Measurements from ENCODE around the gene CHRNB1. TPM values are rescaled to one million over a fixed set of nuclear protein-coding genes. Genes with fewer than 3 reads are reported as not detected.
A peak's percentile ranks its signal among the peaks of the same experiment; 100 is the strongest.
"Not testable (repeated sequence)": the region's sequence is repeated elsewhere in the genome, so short reads cannot be mapped to it uniquely, and the experiment has no call there.

Gene CHRNB1
- total and polyA plus RNA-seq, 5 donors, result 11.4 to 16.1 (median 13.2) TPM

DNA sequence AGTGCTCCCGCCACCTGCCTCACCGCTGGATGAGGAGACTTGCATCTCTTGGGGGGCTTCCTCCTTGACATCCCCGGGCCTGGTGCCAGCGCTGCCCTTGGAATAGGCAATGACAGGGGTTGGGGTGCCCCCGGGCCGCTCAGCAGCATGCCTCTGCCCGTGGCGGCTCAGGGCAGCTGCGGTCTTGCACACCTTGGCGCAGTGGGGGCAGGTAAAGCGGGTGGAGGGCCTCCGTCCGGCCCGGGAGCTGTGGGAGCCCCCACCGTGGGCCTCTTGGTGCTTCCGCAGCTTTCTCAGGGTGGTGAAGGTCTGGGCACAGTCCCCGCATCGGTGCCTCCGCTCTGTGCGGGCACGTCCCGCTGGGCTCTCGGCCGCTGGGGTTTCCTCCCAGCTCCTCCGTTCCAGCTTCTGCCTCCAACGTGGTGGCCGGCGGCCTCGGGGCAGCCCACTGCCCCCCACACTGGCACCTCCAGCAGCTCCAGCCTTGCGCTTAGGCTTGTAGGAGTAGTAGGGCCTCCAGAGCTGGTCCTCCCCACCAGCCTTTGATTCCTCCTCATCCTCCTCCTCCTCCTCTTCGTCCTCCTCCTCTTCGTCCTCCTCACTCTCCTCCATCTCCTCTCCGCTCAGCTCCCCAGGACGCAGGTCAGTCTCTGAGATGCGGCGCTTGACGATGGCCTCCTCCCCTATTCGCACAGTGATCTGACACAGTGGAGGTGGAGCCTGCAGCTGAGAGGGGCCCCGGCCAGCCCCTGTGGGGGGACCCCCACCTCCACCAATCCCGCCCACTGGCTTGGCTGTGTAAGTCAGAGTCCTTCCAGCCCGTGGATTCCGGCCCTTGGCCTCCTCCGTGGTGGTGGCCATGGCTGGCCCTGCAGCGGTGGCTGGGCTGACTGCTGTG lies 17.9 kb downstream of the CHRNB1 start:
- ATAC-seq (peak in 1 of 2 donors; percentile 2), DNase-seq (peak; percentile 14 to 74 (median 68))
- H3K27me3 ChIP-seq (ENCODE audit: control insufficient read depth, insufficient read depth), result no peaks in the 10 kb centered on the region
- no peaks in the 10 kb centered on the region for H3K9me3 ChIP-seq (ENCODE audit: control insufficient read depth, low read length)
- no peak overlapping the region for H3K4me3 ChIP-seq (ENCODE audit: low read length)
- H3K27ac ChIP-seq (ENCODE audit: low read length), result no peak overlapping the region
- H3K4me1 ChIP-seq (ENCODE audit: control insufficient read depth, insufficient read depth, low read length), result peaks cover 4% of the 10 kb centered on the region
- intact Hi-C loops (cut with DNase I), result no loop called here
- 89% methylated on average over 44 of the region's 44 CpGs for WGBS

DNA sequence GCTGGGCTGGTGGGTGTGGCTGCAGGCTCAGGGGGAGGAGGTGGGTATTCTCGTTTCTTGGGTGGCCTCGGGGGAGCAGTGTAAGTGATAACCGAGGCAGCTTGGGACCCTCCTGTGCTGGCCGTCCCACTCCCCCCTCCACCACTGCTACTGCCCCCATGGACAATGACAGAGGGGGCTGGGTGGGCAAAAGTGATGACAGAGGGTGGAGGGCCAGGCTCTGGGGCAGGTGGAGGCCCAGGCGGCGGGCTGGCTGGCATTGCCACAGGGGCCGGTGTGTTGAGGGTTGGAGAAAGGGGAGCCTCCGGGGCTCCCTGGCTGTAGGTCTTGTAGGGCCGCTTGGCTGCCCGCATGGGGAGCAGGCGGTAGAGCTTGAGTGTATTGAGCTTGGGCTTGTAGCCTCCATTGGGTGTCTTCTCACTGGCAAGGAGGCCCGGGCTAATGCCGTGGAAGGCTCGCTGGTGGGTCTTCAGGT lies 18.5 kb downstream of the CHRNB1 start:
- WGBS, result 85% methylated on average over 14 of the region's 14 CpGs
- Histone ChIP-seq H3K4me3 (ENCODE audit: low read length) (no peak overlapping the region), H3K27ac (ENCODE audit: low read length) (no peak overlapping the region), H3K9me3 (ENCODE audit: control insufficient read depth, low read length) (no peaks in the 10 kb centered on the region), H3K27me3 (ENCODE audit: control insufficient read depth, insufficient read depth) (no peaks in the 10 kb centered on the region), H3K4me1 (ENCODE audit: control insufficient read depth, insufficient read depth, low read length) (peaks cover 4% of the 10 kb centered on the region)
- intact Hi-C loops (cut with DNase I), result no loop called here
- DNase-seq (no peak), ATAC-seq (no peak)

GRCh38 chr17:7464081-7464480 lies 19.2 kb downstream of the CHRNB1 start:
- no peak for ATAC-seq
- Histone ChIP-seq H3K27ac (ENCODE audit: low read length) (no peak overlapping the region), H3K27me3 (ENCODE audit: control insufficient read depth, insufficient read depth) (no peaks in the 10 kb centered on the region), H3K4me1 (ENCODE audit: control insufficient read depth, insufficient read depth, low read length) (peaks cover 4% of the 10 kb centered on the region), H3K4me3 (ENCODE audit: low read length) (no peak overlapping the region), H3K9me3 (ENCODE audit: control insufficient read depth, low read length) (no peaks in the 10 kb centered on the region)
- intact Hi-C loops (cut with DNase I), result no loop called here
- no peak for DNase-seq
- 84% methylated on average over 9 of the region's 9 CpGs for WGBS

DNA sequence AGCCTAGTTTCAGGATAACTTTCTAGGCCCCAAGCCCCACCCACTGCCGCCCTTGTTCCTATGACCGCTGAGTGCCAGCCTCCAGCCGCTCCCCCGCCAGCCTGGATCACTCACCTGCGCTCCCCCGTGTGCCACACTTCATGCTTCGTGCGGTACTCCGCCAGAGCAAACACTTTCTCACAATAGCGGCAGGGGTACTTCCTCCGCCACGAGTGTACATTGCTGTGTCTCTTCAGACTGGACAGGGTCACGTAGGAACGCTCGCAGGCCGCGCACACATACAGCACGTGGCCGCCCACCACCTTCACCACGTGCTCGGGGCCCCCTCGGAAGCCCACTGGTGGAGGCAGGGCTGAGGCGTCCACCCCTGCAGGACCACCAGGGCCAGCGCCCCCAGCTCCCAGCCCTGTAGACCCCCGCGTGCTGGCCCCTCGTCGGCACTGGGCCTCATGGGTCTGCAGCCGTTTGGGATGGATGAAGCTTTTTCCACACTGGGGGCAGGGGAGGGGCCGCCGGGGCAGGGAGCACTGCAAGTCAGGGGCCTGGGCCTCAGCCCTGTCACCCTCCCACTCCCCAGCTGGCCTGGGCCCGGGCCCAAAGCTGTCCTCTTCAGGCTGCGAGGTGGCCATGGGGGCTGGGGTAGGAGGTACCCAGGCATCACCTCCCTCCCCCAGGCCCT lies 20.9 kb downstream of the CHRNB1 start:
- peak overlapping the region; percentile 83 for H3K27ac ChIP-seq (ENCODE audit: low read length)
- no peaks in the 10 kb centered on the region for H3K9me3 ChIP-seq (ENCODE audit: control insufficient read depth, low read length)
- no peak for ATAC-seq
- peak in 2 of 3 donors; percentile 15 to 48 for DNase-seq
- no peaks in the 10 kb centered on the region for H3K27me3 ChIP-seq (ENCODE audit: control insufficient read depth, insufficient read depth)
- intact Hi-C loops (cut with DNase I), result loop anchor here in 1 of 4 donors (2.0 kb wide), 1 partner anchor 15 kb away; no protein-coding TSS in a partner anchor
- 86% methylated on average over 33 of the region's 33 CpGs for WGBS
- no peak overlapping the region for H3K4me3 ChIP-seq (ENCODE audit: low read length)
- H3K4me1 ChIP-seq (ENCODE audit: control insufficient read depth, insufficient read depth, low read length), result peaks cover 6% of the 10 kb centered on the region

DNA sequence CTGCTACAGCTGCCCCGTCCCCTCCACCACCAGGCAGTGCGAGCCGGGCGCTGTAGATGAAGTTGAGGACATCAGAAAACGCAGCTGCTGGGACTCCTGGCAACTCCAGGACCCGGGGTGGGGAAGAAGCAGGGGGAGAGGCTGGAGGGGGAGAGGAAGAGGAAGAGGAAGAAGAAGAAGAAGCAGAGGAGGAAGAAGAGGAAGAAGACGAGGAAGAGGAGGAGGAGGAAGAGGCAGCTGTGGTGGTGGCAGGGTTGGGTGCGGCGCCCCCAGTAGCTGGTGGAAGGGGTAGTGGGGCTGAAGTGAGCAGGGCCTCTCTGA lies 21.4 kb downstream of the CHRNB1 start:
- Histone ChIP-seq H3K4me3 (ENCODE audit: low read length) (no peak overlapping the region), H3K9me3 (ENCODE audit: control insufficient read depth, low read length) (no peaks in the 10 kb centered on the region), H3K27me3 (ENCODE audit: control insufficient read depth, insufficient read depth) (no peaks in the 10 kb centered on the region), H3K27ac (ENCODE audit: low read length) (peak overlapping the region; percentile 83), H3K4me1 (ENCODE audit: control insufficient read depth, insufficient read depth, low read length) (peaks cover 9% of the 10 kb centered on the region)
- 68% methylated on average over 9 of the region's 9 CpGs for WGBS
- intact Hi-C loops (cut with DNase I), result loop anchor here in 1 of 4 donors (2.0 kb wide), 1 partner anchor 15 kb away; no protein-coding TSS in a partner anchor
- DNase-seq (no peak), ATAC-seq (no peak)

DNA sequence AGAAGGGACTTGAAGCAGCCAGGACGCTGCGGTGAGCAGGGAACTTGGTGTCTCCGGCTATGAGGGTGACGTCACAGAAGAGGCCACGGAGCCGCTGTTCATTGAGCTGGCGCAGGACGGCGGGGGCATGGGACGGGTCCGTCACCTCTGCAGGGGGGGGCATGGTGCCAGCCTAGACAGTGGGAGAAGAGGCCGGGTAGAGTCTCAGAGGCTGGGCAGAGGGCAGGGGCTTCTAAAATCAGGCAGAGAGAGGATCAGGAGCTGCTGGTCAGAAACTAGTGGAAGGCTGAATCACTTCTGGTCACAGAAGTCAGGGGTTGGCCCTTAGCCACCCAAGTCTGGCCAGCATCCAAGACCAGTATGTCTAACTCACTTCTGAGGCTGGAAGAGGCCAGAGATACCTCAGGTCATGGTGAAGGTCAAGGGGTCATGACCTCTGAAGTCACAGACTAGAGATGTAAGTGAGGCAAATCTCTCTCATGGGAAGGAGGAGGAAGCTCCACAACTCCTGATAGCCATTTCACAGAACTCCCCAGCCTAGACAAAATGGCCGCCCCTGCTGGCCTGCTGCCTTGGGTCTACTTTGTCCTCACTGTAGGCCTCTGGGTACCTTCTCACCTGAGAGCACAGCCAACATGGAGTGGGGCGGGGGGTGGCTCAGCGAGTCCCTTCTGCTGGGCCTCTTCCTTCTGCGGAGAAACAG lies 21.9 kb downstream of the CHRNB1 start:
- ATAC-seq, result peak; percentile 43 to 69
- Histone ChIP-seq H3K27me3 (ENCODE audit: control insufficient read depth, insufficient read depth) (no peaks in the 10 kb centered on the region), H3K27ac (ENCODE audit: low read length) (peak overlapping the region; percentile 83), H3K4me3 (ENCODE audit: low read length) (no peak overlapping the region), H3K4me1 (ENCODE audit: control insufficient read depth, insufficient read depth, low read length) (peaks cover 10% of the 10 kb centered on the region), H3K9me3 (ENCODE audit: control insufficient read depth, low read length) (no peaks in the 10 kb centered on the region)
- intact Hi-C loops (cut with DNase I), result loop anchor here in 1 of 4 donors (2.0 kb wide), 1 partner anchor 16 kb away; no protein-coding TSS in a partner anchor
- DNase-seq, result peak; percentile 87 to 90 (median 88)
- 60% methylated on average over 16 of the region's 16 CpGs for WGBS

DNA sequence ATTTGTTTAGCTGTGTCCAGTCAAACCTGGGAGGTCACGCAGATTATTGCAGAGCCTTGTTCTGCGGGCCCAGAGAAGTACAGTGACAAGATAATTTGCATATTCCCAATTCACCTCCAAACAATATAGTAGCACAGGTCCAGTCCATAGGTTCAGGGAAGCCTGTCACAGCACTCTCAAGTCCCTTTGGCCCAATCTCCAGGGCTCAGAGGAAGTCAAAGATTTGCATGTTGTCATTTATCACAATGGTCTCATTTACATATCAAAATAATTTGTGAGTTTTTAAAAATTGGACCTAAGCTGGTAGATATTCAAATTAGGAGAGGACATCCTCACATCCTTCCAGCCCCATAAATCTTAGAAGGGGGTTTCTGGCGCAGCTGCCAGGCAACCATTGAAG lies 22.6 kb downstream of the CHRNB1 start:
- H3K27ac ChIP-seq (ENCODE audit: low read length), result peak overlapping the region; percentile 83
- H3K4me1 ChIP-seq (ENCODE audit: control insufficient read depth, insufficient read depth, low read length), result peaks cover 11% of the 10 kb centered on the region
- ATAC-seq (no peak), DNase-seq (no peak)
- no peaks in the 10 kb centered on the region for H3K27me3 ChIP-seq (ENCODE audit: control insufficient read depth, insufficient read depth)
- no peaks in the 10 kb centered on the region for H3K9me3 ChIP-seq (ENCODE audit: control insufficient read depth, low read length)
- 94% methylated on average over 3 of the region's 3 CpGs for WGBS
- intact Hi-C loops (cut with DNase I), result loop anchor here in 1 of 4 donors (2.0 kb wide), 1 partner anchor 17 kb away; no protein-coding TSS in a partner anchor
- H3K4me3 ChIP-seq (ENCODE audit: low read length), result no peak overlapping the region

DNA sequence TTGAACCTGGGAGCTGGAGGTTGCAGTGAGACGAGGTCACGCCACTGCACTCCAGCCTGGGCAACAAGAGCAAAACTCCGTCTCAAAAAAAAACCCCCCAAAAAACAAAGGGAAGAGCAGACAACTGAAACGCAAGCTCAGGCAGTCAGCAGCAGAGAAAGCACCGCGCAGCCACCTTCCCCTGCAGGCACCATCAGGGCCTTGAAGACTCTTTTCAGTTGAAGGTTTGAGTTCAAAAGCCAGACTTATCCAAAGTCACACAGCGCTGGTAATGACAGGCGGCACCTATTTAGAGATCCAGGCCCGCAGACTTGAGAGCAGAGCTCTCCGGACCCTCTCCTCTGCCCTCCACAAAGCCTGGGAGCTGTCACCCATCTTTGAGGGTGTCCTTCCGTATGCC lies 23.4 kb downstream of the CHRNB1 start:
- no peak overlapping the region for H3K4me3 ChIP-seq (ENCODE audit: low read length)
- H3K9me3 ChIP-seq (ENCODE audit: control insufficient read depth, low read length), result no peaks in the 10 kb centered on the region
- DNase-seq, result peak in 1 of 3 donors; percentile 22
- no peaks in the 10 kb centered on the region for H3K27me3 ChIP-seq (ENCODE audit: control insufficient read depth, insufficient read depth)
- ATAC-seq, result no peak
- WGBS, result 85% methylated on average over 11 of the region's 11 CpGs
- intact Hi-C loops (cut with DNase I), result no loop called here
- peaks cover 11% of the 10 kb centered on the region for H3K4me1 ChIP-seq (ENCODE audit: control insufficient read depth, insufficient read depth, low read length)
- no peak overlapping the region for H3K27ac ChIP-seq (ENCODE audit: low read length)

- WGBS, result 77% methylated on average over 12 of the region's 12 CpGs
- no peaks in the 10 kb centered on the region for H3K27me3 ChIP-seq (ENCODE audit: control insufficient read depth, insufficient read depth)
- intact Hi-C loops (cut with DNase I), result no loop called here
- H3K27ac ChIP-seq (ENCODE audit: low read length), result no peak overlapping the region
- peaks cover 11% of the 10 kb centered on the region for H3K4me1 ChIP-seq (ENCODE audit: control insufficient read depth, insufficient read depth, low read length)
- H3K9me3 ChIP-seq (ENCODE audit: control insufficient read depth, low read length), result no peaks in the 10 kb centered on the region
- ATAC-seq (no peak), DNase-seq (peak in 1 of 3 donors; percentile 22)
- H3K4me3 ChIP-seq (ENCODE audit: low read length), result no peak overlapping the region
Observed at GRCh38 chr17:7468804-7469389, 24.0 kb downstream of the CHRNB1 start.

GRCh38 chr17:7469843-7470242 lies 25.0 kb downstream of the CHRNB1 start:
- H3K9me3 ChIP-seq (ENCODE audit: control insufficient read depth, low read length); H3K4me3 ChIP-seq (ENCODE audit: low read length); intact Hi-C loops (cut with DNase I); ATAC-seq; H3K27me3 ChIP-seq (ENCODE audit: control insufficient read depth, insufficient read depth); H3K27ac ChIP-seq (ENCODE audit: low read length); DNase-seq: not testable (repeated sequence)
- WGBS, result 91% methylated on average over 12 of the region's 12 CpGs
- H3K4me1 ChIP-seq (ENCODE audit: control insufficient read depth, insufficient read depth, low read length), result peaks cover 14% of the 10 kb centered on the region
